GM19468 (cell line): ENCODE results near the gene JSRP1.

ENCODE experiments used
- ATAC-seq: cut with Tn5 transposase; IDR thresholded peaks from one replicate; pipeline ENCODE4 v1.9.1; 2021; ENCODE audit warnings: mild to moderate bottlenecking, moderate library complexity, moderate number of reproducible peaks; ENCODE audit not compliant: unreplicated experiment; ENCODE audit errors: extremely low read depth

The JSRP1 gene

DNA sequence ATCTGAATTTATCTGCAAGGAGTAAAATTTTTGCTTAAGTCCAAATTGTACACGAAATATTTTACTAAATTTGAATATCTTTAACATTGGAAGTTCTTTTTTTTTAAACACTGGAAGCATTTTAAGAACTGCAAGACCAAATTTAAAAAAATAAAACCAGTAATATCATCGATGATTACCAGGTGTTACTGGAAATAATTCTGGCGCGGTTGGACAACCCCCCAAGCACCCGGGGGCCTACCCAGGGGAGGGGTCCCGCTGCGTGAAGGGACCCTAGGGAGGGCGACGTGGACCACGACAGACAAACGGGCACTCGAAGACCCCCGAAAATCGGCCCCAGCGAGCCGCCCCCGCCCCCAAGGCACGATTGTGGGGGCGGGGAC lies 12.6 kb upstream of the JSRP1 start:
- ATAC-seq, result no peak

DNA sequence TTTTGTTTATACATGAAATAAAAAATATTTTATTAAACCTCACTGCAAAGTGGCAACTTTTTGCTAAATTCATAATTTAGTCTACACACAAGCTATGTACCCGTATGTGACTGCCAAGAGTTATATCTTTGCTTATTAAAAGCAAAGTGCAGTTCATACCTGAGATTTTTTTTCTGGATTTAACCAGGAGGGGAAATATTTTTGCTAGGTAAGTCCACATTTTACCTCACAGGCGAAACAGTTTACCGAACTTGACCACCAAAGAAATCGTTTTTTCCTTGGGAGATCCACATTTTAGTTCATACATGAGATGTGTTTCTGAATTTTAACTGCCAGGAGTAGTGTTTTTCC lies 12.2 kb upstream of the JSRP1 start:
- ATAC-seq, result no peak

DNA sequence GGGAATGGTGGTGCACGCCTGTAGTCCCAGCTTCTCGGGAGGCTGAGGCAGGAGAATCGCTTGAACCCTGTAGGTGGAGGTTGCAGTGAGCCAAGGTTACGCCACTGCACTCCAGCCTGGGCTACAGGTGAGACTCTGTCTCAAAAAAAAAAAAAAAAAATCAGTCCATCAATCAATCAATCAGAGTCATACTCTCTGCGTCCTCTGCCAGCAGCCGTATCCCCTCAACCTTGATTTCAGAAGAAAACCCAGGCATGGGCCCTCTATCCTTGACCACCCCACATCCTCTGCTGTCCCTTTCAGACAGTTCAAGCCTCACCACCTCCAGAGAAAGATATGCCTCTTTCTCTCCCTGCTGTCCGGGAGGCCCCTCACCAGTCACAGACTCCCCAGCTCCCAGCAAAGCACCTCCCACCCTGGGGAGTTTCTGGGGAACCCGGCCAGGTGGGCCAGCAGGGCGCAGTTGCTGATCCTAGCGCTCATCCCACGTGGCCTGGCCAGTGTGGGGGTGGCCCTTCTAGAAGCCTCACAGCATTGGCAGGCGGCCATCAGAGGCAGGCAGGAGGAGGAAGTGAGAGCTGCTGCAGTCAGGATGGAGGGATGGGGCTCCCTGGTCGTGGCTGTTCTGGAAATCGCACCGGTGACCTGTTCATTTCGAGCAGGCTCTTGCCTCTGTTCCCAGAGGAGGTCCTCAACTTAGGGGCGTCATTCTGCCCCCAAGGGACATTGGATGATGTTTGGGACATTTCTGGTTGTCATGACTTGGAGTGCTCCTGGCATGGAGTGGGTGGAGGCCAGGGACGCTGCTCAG lies 10.2 kb upstream of the JSRP1 start:
- ATAC-seq, result no peak

DNA sequence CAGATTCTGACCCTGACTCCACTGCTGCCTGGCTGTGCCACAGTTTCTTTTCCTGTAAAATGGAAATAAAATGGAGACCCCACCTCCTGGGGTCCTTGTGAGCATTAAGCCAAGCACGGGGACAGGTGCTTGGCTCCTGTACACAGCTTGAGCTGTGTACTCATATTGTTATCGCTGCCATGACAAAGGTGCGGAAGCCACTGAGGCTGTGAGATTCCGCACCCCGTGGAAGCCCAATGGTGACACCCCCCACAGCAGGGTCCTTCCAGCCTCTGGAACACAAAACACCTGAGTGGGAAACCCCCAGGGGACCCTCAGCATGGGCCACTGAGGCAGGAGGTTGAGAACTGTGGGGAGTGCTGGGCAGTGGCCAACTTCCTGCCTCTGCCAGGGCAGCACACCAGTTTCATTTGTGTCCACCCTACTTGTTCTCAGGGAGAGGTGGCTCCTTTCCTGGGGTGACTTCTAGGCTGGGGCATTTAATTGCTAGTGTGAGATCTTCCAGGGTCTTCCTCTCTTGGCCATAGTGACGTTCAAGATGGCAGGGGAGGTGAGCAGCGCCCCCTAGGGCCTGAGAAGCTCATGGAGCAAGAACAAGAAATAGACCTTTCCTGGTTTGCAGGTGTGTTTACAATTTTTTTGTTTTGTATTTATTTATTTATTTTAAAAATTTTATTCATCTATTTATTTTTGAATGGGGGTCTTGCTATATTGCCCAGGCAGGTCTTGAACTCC lies 5.4 kb upstream of the JSRP1 start:
- no peak for ATAC-seq

DNA sequence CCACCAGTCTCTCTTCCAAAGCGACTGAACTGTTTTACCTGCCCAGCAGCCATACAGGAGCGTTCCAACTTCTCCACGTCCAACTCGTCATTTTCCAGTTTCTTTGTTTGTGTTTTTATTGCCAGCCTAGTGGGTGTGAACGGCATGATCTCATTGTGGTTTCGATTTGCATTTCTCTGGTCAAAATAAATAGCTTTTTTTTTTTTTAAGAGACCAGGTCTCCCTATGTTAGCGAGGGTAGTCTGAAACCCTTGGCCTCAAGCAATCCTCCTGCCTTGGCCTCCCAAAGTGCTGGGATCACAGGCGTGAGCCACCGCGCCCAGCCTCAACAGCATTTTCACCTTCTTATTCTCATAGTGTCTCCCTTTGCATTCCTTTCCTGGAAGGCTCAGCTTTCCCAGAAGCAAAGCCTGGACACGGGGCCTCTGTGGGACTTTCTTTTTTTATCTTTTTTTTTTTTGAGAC lies 4.2 kb upstream of the JSRP1 start:
- ATAC-seq, result no peak

DNA sequence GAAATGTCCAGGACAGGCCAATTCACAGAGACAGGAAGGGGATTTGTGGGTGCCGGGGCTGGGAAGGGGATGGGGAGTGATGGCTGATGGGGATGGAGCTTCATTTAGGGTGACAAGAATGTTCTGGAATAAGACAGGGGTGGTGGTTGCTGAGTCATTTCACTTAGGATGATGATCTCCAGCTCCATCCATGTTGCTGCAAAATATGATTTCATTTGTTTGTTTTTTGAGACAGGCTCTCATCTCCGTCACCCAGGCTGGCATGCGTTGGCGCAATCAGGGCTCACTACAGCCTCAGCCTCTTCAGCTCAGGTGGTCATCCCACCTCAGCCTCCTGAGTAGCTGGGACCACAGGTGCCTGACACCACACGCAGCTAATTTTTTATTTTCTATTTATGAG lies 3.1 kb upstream of the JSRP1 start:
- ATAC-seq, result no peak

DNA sequence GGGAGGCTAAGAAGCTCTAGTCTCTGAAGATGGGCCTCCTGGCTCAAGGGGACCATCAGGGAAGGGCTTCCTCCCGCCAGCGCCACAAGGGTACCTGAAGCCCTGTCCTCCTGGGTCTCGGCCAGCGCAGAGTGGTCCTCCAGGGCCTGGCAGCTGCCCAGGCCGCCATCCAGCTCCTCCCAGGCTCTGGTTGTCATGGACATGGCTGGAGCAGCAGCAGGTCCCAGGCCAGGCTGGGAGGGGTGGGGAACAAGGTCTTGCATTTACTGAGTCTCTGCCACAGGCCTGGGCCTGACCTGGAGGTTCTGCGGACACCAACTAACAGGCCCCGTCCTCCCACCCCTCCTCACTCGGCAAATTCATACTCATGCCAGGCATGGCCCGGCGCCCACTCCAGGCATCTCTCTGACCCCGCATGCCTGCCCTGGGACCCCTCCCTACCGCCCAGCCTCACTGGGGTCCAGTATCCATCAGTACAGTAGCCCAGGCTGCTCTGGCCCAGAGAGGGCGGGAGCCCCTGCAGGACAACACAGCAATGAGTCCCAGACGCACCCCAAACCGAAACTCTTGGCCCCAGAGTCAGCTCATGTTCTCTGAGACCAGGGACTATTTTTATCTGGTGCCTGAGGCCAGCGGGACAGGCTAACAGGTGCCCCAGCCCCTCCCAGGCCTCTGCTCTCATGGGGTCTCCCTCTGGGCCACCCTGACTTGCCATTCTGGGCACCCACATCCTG lies 938 bp downstream of the JSRP1 start:
- no peak for ATAC-seq

DNA sequence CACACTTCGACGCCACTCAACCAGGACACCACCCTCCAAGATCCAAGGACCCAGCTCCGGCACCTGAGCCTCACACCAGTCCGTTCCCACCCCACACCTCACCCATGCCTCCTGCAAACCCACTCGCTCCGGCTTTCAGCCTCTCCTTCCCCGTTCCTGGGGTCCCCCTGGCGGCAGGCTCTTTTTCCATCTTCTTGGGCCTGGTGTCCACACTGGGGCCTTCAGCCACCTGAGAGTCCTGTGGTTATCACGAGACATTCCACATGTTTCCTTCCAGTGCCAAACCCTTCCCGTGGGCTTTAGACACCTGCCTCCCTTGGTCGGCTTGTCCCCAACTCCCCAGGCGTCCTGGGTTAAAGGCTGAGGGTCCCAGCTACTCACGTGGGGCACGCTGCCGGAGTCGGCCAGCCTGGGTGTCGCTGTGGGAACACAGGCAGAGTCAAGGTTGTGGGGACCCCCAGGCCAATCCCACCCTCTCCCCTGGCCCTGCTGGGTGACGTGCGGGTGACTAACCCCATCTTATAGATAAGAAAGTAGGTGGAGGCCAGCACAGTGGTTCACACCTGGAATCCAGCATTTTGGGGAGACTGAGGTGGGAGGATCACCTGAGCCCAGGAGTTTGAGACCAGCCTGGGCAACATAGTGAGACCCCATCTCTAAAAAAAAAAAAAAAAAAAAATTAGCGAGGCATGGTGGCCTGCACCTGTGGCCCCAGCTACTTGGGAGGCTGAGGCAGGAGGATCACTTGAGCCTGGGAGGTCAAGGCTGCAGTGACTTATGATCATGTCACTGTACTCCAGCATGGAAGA lies 1.9 kb downstream of the JSRP1 start:
- ATAC-seq, result no peak

DNA sequence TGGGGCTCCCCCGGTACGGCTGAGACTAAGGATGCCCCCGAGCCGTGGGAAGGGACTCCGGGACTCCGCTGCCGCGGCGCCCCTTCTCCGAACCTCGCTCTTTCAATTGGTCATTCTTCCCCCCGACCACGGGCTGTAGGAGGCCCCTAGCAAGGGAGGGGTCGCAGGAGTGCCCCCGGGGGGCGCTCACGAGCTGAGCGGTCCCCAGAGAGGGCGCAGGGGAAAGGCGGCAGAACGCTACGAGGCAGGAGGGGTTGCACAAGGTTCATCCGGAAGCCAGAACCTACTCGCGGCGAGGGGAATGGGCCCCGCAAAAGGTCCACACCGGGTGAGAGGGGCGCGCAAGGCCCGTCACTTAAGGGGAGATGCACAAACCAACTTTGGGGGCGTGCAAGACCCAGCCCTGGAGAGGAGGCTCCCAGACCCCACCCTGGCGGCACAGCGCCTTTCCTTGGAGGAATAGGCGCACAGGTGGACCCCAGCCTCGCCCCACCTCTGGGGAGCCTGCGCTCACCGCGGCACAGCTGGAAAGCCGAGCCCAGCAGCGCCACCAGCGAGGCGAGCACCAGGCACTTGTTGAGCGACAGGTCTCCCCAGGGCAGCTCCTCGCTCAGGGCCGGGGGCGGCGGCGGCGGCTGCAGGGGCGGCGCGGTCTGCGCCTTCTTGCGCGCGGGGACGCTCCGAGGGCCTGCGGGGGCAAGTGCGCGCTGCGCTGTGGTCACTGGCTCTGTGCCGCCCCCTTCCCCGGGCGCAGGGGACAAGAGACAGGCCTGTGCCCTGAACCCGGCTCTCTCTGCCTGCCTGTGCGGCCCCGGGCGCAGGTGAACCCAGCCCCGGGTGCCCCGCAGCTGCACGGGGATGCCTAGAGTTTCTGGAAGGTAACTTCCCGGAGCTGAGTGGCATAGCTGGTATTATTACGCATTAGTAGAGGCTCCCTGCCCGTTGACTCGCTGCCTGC lies 2.8 kb downstream of the JSRP1 start:
- no peak for ATAC-seq

DNA sequence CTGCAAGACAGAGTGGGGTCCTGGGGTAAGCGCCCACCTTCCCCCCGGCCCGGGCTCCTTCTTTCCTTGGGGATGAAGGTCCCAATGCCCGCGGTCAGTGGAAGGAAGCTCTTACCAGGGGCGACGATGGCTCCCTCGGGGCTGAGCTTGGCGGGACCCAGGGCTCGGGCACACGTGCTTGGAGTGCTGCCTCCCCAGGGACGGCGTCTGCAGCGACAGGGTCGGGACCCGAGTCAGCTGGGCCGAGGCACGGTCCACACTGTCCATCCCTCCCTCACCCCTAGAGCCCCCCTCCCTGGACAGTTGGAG lies 3.5 kb downstream of the JSRP1 start:
- no peak for ATAC-seq

DNA sequence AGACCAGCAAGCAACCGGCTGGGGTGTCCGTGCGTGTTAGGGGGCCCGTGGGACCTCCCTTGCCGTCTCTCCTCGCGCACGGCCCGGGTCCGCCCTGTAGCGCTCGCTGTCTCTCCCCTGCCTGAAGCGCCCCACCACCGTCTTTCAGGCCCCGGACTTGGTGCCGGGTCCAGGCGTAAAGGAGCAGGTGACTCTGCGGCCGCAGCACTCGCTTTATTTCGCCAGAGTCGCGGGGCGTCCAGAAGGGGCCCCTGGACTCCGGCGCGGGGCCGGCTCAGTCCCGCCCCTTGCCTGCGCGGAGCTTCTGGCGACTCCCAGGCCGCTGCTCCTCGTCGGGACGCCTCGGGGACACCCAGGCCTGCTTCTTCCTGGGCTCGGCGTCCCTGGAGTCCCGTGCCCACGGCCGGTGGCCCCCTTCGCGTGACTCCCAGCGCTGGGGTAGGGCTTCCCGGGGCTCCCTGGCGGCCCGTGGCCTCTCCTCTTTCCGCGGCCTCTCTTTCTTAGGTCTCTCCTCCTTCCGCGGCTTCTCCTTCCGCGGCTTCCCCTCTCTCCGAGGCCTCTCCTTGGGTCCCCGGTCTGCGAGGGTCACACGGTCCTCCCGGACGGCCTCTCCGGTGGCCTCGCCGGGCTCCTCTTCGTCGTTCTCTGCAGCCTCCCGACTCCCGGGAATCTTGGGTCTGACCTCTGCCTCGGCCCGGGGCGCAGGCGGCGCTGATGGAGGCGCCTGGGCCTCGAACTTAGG lies 4.0 kb downstream of the JSRP1 start:
- ATAC-seq, result no peak

DNA sequence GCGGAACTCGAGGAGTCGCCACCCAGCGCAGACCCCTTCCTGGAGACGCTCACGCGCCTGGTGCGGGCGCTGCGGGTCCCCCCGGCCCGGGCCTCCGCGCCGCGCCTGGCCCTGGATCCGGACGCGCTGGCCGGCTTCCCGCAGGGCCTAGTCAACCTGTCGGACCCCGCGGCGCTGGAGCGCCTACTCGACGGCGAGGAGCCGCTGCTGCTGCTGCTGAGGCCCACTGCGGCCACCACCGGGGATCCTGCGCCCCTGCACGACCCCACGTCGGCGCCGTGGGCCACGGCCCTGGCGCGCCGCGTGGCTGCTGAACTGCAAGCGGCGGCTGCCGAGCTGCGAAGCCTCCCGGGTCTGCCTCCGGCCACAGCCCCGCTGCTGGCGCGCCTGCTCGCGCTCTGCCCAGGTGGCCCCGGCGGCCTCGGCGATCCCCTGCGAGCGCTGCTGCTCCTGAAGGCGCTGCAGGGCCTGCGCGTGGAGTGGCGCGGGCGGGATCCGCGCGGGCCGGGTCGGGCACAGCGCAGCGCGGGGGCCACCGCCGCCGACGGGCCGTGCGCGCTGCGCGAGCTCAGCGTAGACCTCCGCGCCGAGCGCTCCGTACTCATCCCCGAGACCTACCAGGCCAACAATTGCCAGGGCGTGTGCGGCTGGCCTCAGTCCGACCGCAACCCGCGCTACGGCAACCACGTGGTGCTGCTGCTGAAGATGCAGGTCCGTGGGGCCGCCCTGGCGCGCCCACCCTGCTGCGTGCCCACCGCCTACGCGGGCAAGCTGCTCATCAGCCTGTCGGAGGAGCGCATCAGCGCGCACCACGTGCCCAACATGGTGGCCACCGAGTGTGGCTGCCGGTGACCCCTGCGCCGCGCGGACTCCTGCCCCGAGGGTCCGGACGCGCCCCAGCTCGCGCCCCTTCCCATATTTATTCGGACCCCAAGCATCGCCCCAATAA lies 4.8 kb downstream of the JSRP1 start:
- no peak for ATAC-seq

DNA sequence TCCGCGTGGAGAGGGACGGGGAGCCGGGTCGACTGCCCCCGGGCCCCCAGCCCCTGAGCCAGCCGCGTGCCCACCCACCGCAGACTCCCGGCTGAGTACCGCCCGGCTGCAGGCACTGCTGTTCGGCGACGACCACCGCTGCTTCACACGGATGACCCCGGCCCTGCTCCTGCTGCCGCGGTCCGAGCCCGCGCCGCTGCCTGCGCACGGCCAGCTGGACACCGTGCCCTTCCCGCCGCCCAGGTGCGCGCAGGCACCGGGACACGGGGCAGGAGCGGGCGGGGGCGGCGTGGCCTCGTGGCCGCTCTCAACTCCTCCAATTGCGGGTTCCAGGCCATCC lies 5.5 kb downstream of the JSRP1 start:
- ATAC-seq, result no peak

DNA sequence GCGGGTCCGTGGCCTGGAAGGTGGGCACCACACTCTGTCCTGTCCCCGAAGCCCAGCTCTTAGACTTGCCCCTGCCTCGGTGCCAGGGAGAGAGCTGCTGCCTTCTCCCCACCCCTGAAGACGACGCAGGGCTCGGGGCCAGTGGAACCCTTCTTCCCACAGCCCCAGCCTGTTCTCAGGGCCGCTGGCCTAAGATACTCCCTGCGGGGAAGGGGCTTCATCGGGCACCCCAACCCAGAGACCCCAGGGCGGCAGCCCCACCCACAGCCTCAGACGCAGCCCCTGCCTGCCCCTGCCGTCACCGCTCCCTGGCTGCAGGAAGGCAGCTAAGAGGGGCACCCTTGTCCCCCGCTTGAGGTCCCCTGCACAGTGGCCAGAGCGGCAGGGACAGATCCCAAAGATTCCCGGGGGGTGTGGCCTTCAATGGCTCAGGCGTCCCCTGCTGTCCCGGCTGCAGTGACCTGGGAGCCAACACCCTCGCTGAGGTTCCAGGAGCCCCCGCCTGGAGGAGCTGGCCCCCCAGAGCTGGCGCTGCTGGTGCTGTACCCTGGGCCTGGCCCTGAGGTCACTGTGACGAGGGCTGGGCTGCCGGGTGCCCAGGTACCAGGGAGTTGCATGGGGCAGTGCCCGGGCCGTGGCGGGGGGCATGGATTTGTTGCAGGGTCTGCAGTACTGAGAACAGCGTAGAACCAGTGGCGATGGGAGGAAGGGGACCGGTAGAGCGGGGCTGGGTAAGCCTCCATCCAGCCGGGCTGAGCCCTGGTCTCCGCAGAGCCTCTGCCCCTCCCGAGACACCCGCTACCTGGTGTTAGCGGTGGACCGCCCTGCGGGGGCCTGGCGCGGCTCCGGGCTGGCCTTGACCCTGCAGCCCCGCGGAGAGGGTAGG lies 6.1 kb downstream of the JSRP1 start:
- no peak for ATAC-seq

DNA sequence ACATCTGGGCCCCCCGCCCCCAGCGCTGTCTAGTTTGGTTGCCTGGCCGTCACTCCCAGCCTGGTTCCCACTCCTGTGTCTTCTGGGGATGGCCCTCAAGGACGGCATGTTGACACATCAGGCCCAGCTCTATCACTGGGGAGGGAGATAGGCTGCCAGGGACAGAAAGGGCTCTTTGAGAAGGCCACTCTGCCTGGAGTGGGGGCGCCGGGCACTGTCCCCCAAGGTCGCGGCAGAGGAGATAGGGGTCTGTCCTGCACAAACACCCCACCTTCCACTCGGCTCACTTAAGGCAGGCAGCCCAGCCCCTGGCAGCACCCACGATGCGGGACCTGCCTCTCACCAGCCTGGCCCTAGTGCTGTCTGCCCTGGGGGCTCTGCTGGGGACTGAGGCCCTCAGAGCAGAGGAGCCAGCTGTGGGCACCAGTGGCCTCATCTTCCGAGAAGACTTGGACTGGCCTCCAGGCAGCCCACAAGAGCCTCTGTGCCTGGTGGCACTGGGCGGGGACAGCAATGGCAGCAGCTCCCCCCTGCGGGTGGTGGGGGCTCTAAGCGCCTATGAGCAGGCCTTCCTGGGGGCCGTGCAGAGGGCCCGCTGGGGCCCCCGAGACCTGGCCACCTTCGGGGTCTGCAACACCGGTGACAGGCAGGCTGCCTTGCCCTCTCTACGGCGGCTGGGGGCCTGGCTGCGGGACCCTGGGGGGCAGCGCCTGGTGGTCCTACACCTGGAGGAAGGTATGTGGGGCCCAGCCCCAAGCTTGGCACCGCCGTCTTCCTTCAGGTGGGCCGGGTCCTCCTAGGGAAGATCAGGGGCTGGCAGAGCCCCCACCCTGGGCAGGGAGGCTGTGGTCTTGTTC lies 7.0 kb downstream of the JSRP1 start, which contains the start of gene AMH:
AMH (plus strand) TSS at position 314 of the 857 bp plus-strand sequence; CDS start at position 324, 10 bp downstream.
- no peak for ATAC-seq
